HL-60 (cell line): ENCODE data around the gene SEC14L5.

Experiments
- DNase-seq, 2 experiments: peaks; one replicate each; pipeline ENCODE4 v3.0.0-alpha.2; 2010 to 2020; ENCODE audit warnings: low read depth in 1 of 2, low spot score in 1 of 2
- H3K27ac ChIP-seq: fragments of 250-450 bp; sonication (Bioruptor Pico); replicated peaks from 2 replicates; pipeline ENCODE4 v1.5.1; 2020; ENCODE audit warnings: mild to moderate bottlenecking, moderate library complexity
- H3K27me3 ChIP-seq: fragments of 250-450 bp; sonication (Bioruptor Pico); 2 replicates; pipeline ENCODE4 v1.5.1; 2021; ENCODE audit warnings: mild to moderate bottlenecking, moderate library complexity; ENCODE audit not compliant: insufficient read depth, poor library complexity, severe bottlenecking
- H3K4me3 ChIP-seq: replicated peaks from 2 replicates; pipeline ENCODE4 v1.5.1; 2011; ENCODE audit warnings: mild to moderate bottlenecking, control low read depth, low read length; ENCODE audit not compliant: insufficient read depth
- CTCF ChIP-seq: IDR thresholded peaks from one replicate; pipeline ENCODE4 v1.5.1; 2011; ENCODE audit warnings: low read length, control low read depth, inconsistent platforms; ENCODE audit not compliant: insufficient read depth
- GABPA ChIP-seq: IDR thresholded peaks from 2 replicates; pipeline ENCODE4 v1.6.1; 2012; ENCODE audit warnings: low read depth
- SPI1 ChIP-seq: IDR thresholded peaks from 2 replicates; pipeline ENCODE4 v1.6.1; 2012; ENCODE audit warnings: low read depth, mild to moderate bottlenecking, borderline replicate concordance

The SEC14L5 gene

GRCh38 chr16:5066511-5066910 lies 108.4 kb downstream of the SEC14L5 start:
- no peak overlapping the region for H3K27ac ChIP-seq
- no peak for DNase-seq
- TF ChIP-seq SPI1 (no peak), GABPA (no peak), CTCF (no peak)
- no peak overlapping the region for H3K4me3 ChIP-seq
- H3K27me3 ChIP-seq = no peaks in the 10 kb centered on the region
